Endothelial cell of umbilical vein (primary cell): ENCODE data around the gene FRMD4A. TPM values are rescaled to one million over a fixed set of nuclear protein-coding genes. Genes with fewer than 3 reads are reported as not detected.

ENCODE experiments used
- BruUV-seq: library from RNA; stranded (reverse); fragments of 400-500 nt; replicated peaks from 2 replicates; lab custom pipeline; 2021; lab: Mats Ljungman, UMichigan
- CTCF ChIA-PET: fragments of 300-600, 350-600 bp; sonication (Branson Sonifier 250); formaldehyde crosslinking; loops from one replicate; lab custom pipeline; 2021; ENCODE audit warnings: antibody characterized with exemption, inconsistent platforms; lab: Charles Lee
- POLR2A ChIA-PET: fragments of 300-600, 350-600 bp; sonication (Branson Sonifier 250); formaldehyde crosslinking; loops from one replicate; lab custom pipeline; 2021; ENCODE audit warnings: antibody characterized with exemption, inconsistent platforms; lab: Charles Lee
- DNase-seq: peaks from one replicate; pipeline ENCODE4 v3.0.0-alpha.2; 2011; ENCODE audit warnings: low read depth, low spot score
- FAIRE-seq: peaks from 2 replicates; lab custom pipeline; 2011; peaks lifted over from hg19 to GRCh38; lab: Jason Lieb, UNC
- H2AFZ ChIP-seq: 2 replicates; pipeline ENCODE4 v1.6.0; 2012; ENCODE audit warnings: low read depth, low read length, control low read depth, inconsistent platforms
- H3K27ac ChIP-seq: 2 replicates; pipeline ENCODE4 v1.5.1; 2011; ENCODE audit warnings: low read depth, mild to moderate bottlenecking, control low read depth, low read length, moderate library complexity; ENCODE audit not compliant: insufficient read depth
- H3K27me3 ChIP-seq, 2 experiments: 2 replicates each; pipeline versions ENCODE4 v1.6.0 to v1.6.1; 2011; ENCODE audit warnings: low read length in 2 of 2, mixed read lengths in 1 of 2; ENCODE audit not compliant: control insufficient read depth in 2 of 2, insufficient read depth in 2 of 2
- H3K36me3 ChIP-seq, 2 experiments: 2 replicates in 1 of 2; 3 replicates in 1 of 2; pipeline ENCODE4 v1.5.1; 2011; ENCODE audit warnings: low read length in 2 of 2, mild to moderate bottlenecking in 1 of 2, moderate library complexity in 1 of 2; ENCODE audit not compliant: control insufficient read depth in 2 of 2, insufficient read depth in 2 of 2; ENCODE audit errors: extremely low read depth in 1 of 2
- H3K4me1 ChIP-seq: 3 replicates; pipeline ENCODE4 v1.5.1; 2011; ENCODE audit warnings: mild to moderate bottlenecking, low read length; ENCODE audit not compliant: control insufficient read depth, insufficient read depth; ENCODE audit errors: extremely low read depth
- H3K4me2 ChIP-seq: 2 replicates; pipeline ENCODE4 v1.6.1; 2011; ENCODE audit warnings: low read length, control low read depth, mixed read lengths; ENCODE audit not compliant: insufficient read depth
- H3K4me3 ChIP-seq, 3 experiments: fragments of 200-600 bp in 1 of 3; sonication (generic), shearing (Covaris generic) in 1 of 3; replicated peaks in 1 of 3; 2 replicates each; pipeline ENCODE4 v1.5.1; 2011 to 2016; ENCODE audit warnings: control low read depth in 3 of 3, low read length in 3 of 3, mild to moderate bottlenecking in 2 of 3, inconsistent platforms in 1 of 3, low read depth in 1 of 3, moderate library complexity in 1 of 3; ENCODE audit not compliant: insufficient read depth in 1 of 3
- H3K79me2 ChIP-seq: 2 replicates; pipeline ENCODE4 v1.6.0; 2012; ENCODE audit warnings: low read length, inconsistent platforms; ENCODE audit not compliant: control insufficient read depth, insufficient read depth
- H3K9ac ChIP-seq: replicated peaks from 2 replicates; pipeline ENCODE3; 2011; ENCODE audit warnings: low read length, control low read depth; ENCODE audit not compliant: insufficient read depth; ENCODE audit errors: extremely low read depth
- H3K9me1 ChIP-seq: replicated peaks from 3 replicates; pipeline ENCODE4 v1.6.0; 2011; ENCODE audit warnings: mild to moderate bottlenecking, low read length; ENCODE audit not compliant: control insufficient read depth, insufficient read depth; ENCODE audit errors: extremely low read depth
- H3K9me3 ChIP-seq: replicated peaks from 2 replicates; pipeline ENCODE4 v1.5.1; 2012; ENCODE audit warnings: low read length, inconsistent platforms; ENCODE audit not compliant: control insufficient read depth, insufficient read depth
- H4K20me1 ChIP-seq: replicated peaks from 2 replicates; pipeline ENCODE3; 2011; ENCODE audit warnings: mild to moderate bottlenecking, low read length; ENCODE audit not compliant: control insufficient read depth, insufficient read depth; ENCODE audit errors: extremely low read depth
- CTCF ChIP-seq, 2 donors: IDR thresholded peaks; 1 replicate in 1 of 2; 2 replicates in 1 of 2; pipeline ENCODE4 v1.5.1; 2011; ENCODE audit warnings: low read length in 2 of 2, mild to moderate bottlenecking in 2 of 2, moderate library complexity in 2 of 2, control low read depth in 1 of 2, inconsistent platforms in 1 of 2, low read depth in 1 of 2; ENCODE audit not compliant: insufficient read depth in 1 of 2; ENCODE audit errors: extremely low read depth in 1 of 2
- EZH2 ChIP-seq: IDR thresholded peaks from 2 replicates; pipeline ENCODE4 v1.6.1; 2012; ENCODE audit warnings: borderline replicate concordance, low read depth, mild to moderate bottlenecking, moderate library complexity, low read length, inconsistent platforms; ENCODE audit not compliant: severe bottlenecking
- FOS ChIP-seq: IDR thresholded peaks from 2 replicates; pipeline ENCODE4 v1.6.1; 2011; ENCODE audit warnings: mild to moderate bottlenecking, low read length, moderate library complexity, borderline replicate concordance; ENCODE audit not compliant: insufficient read depth
- GATA2 ChIP-seq: IDR thresholded peaks from 2 replicates; pipeline ENCODE4 v1.7.0; 2011; ENCODE audit warnings: low read depth, mild to moderate bottlenecking, moderate library complexity, mixed read lengths, low read length; ENCODE audit not compliant: insufficient read length, insufficient read depth
- JUN ChIP-seq: IDR thresholded peaks from 2 replicates; pipeline ENCODE4 v1.6.1; 2011; ENCODE audit warnings: borderline replicate concordance, low read depth; ENCODE audit not compliant: insufficient read length, insufficient read depth
- MYC ChIP-seq: IDR thresholded peaks from one replicate; pipeline ENCODE4 v1.6.1; 2011; ENCODE audit warnings: mild to moderate bottlenecking, low read depth, low read length
- POLR2A ChIP-seq: IDR thresholded peaks from 2 replicates; pipeline ENCODE4 v1.6.1; 2012; ENCODE audit warnings: low read depth, mild to moderate bottlenecking, control low read depth, low read length
- POLR2AphosphoS5 ChIP-seq: IDR thresholded peaks from 2 replicates; pipeline ENCODE4 v1.6.1; 2012; ENCODE audit warnings: low read depth, mild to moderate bottlenecking, control low read depth, low read length, moderate library complexity; ENCODE audit not compliant: insufficient read depth
- dilution Hi-C: fragments of 300-500 bp; cut with MboI; formaldehyde crosslinking; loops from one replicate; pipeline ENCODE4 v1.15.0; 2019; ENCODE audit warnings: low sequenced_read_pairs; ENCODE audit not compliant: extremely low pct_ligation_motif_present
- intact Hi-C: fragments of 100-400 bp; cut with micrococcal nuclease; formaldehyde crosslinking; loops from one replicate; pipeline ENCODE4 v1.10.0; 2022
- polyA plus RNA-seq, 4 experiments: library from polyadenylated mRNA; depleted of rRNA in 3 of 4; stranded (reverse) in 3 of 4; unstranded in 1 of 4; fragments of >200 nt; gene quantifications; 2 replicates each; pipeline versions ENCODE4 v1.2.1 to v1.2.3, GENCODE V29; 2011 to 2012; ENCODE audit warnings: missing spikeins in 1 of 4
- total RNA-seq: library from RNA; stranded (reverse); gene quantifications from 2 replicates; pipeline ENCODE4 v1.2.3, GENCODE V29; 2021
- TF ChIP-seq, protein P1 (sequence below): IDR thresholded peaks from 2 replicates; pipeline ENCODE4 v1.6.1; 2011; ENCODE audit not compliant: insufficient read depth, insufficient read length

Gene FRMD4A
- total and polyA plus RNA-seq, 2 donors (not counting 3 experiments of a cell fraction or from before 2014, with no cell fraction given): 123 to 148 TPM

- Histone ChIP-seq H2AFZ (no peak overlapping the region), H3K4me2 (no peak overlapping the region), H3K9ac (no peak overlapping the region), H3K27me3 (no peaks in the 10 kb centered on the region), H3K9me3 (no peaks in the 10 kb centered on the region), H3K79me2 (peaks cover 11% of the 10 kb centered on the region), H4K20me1 (no peaks in the 10 kb centered on the region), H3K4me1 (peaks cover 36% of the 10 kb centered on the region), H3K36me3 (peaks cover 2 to 14% of the 10 kb centered on the region in 2 experiments), H3K9me1 (no peaks in the 10 kb centered on the region), H3K4me3 (no peak overlapping the region), H3K27ac (no peak overlapping the region)
- DNase-seq: no peak
- FAIRE-seq: peak; percentile 28
- BruUV-seq: no TSS peak
- ChIA-PET CTCF (interaction anchor here (3.0 kb wide), 1 partner anchor 18 kb away, joined by 11 read pairs; no protein-coding TSS in a partner anchor), POLR2A (no interaction called here)
- dilution Hi-C loops: no loop called here
- TF ChIP-seq CTCF (IDR thresholded peaks at IDR 0.05; ENCODE audit: extremely low read depth in 1 of 2, insufficient read depth in 1 of 2, low read depth in 1 of 2, low read length in 2 of 2) (no peak), GATA2 (no peak), MYC (no peak), POLR2A (no peak), JUN (no peak), POLR2AphosphoS5 (no peak), FOS (no peak), EZH2 (no peak)
- TF ChIP-seq, protein P1, sequence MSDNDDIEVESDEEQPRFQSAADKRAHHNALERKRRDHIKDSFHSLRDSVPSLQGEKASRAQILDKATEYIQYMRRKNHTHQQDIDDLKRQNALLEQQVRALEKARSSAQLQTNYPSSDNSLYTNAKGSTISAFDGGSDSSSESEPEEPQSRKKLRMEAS: no peak
- intact Hi-C loops: loop anchor here (5.0 kb wide), 1 partner anchor 97 kb away; no protein-coding TSS in a partner anchor
These were observed 571.6 kb downstream of the FRMD4A start for GRCh38 chr10:13759168-13759567.
